ENCODE data around the gene ALDH1L2.
"Not testable (repeated sequence)": the region's sequence is repeated elsewhere in the genome, so short reads cannot be mapped to it uniquely, and the experiment has no call there.

Gene ALDH1L2

DNA sequence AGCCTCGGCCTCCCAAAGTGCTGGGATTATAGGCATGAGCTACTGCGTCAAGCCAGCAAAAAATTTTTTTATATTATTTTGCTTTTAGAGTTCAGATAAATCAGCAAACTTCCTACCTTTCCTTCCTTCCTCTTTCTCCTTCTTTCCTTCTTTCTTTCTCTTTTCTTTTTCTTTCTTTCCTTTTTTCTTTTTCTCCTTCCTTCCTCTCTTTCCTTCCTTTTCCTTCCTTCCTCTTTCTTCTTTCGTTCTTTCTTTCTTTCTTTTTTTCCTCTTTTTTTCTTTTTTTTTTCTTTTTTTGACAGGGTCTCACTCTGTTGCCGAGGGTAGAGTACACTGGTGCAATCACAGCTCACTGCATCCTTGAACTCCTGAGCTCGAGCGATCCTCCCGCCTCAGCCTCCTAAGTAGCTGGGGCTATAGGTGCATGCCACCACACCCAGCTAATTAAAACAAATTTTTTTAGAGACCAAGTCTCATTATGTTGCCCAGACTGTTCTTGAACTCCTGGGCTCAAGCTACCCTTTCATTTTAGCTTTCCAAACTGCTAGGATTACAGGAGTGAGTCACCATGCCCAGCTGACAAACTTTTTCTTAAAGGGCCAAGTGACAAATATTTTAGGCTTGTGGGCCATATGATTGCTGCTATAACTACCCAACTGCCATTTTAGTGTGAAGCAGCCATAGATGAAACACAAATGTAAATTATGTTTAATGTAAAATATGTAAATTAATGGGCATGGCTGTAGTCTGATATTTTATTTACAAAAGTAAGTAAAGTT lies 16.1 kb upstream of the ALDH1L2 start:
- TF ChIP-seq, protein P1, sequence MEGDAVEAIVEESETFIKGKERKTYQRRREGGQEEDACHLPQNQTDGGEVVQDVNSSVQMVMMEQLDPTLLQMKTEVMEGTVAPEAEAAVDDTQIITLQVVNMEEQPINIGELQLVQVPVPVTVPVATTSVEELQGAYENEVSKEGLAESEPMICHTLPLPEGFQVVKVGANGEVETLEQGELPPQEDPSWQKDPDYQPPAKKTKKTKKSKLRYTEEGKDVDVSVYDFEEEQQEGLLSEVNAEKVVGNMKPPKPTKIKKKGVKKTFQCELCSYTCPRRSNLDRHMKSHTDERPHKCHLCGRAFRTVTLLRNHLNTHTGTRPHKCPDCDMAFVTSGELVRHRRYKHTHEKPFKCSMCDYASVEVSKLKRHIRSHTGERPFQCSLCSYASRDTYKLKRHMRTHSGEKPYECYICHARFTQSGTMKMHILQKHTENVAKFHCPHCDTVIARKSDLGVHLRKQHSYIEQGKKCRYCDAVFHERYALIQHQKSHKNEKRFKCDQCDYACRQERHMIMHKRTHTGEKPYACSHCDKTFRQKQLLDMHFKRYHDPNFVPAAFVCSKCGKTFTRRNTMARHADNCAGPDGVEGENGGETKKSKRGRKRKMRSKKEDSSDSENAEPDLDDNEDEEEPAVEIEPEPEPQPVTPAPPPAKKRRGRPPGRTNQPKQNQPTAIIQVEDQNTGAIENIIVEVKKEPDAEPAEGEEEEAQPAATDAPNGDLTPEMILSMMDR (IDR thresholded peaks at IDR 0.05) = no peak
- TF ChIP-seq ZFX (IDR thresholded peaks at IDR 0.05; ENCODE audit: borderline replicate concordance) = no peak
- H3K27ac ChIP-seq = no peak overlapping the region

DNA sequence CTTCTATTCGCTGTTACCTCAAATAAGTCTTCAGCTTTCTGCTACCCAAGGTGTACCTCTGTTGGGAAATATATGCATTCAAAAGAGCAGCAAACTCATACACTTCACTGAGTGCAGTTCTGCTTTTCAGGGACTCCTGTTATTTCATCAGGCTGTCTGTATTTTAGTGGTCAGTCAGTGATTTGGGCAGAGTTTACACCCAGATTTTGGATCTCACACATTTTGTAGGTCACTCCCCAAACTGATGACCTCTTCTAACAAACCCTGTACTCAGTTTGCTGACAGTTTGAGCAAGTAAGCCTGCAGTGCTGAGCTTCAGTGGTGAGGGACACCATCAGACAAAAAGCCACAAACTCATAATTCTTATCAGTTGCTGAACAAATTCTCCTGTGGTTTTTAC lies 15.1 kb upstream of the ALDH1L2 start:
- TF ChIP-seq, protein P1 (IDR thresholded peaks at IDR 0.05) = no peak
- no peak for TF ChIP-seq ZFX (IDR thresholded peaks at IDR 0.05; ENCODE audit: borderline replicate concordance)
- no peak overlapping the region for H3K27ac ChIP-seq

DNA sequence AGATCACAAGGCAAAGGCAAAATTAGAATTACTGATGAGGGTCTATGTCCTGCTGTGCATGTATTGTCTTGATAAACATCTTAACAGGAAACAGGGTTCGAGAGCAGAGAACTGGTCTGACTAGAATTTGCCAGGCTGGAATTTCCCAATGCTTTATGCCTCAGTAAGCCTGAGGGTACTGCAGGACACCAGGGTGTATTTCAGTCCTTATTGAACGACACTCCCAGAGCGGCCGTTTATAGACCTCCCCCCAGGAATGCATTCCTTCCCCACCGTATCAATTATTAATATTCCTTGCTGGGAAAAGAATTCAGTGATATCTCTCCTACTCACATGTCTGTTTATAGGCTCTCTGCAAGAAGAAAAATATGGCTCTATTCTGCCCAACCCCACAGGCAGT lies 11.1 kb upstream of the ALDH1L2 start:
- not testable (repeated sequence) for H3K27ac ChIP-seq

GRCh38 chr12:105092336-105092735 lies 8.1 kb upstream of the ALDH1L2 start:
- peak overlapping the region; percentile 65 for H3K27ac ChIP-seq
- TF ChIP-seq ZFX (IDR thresholded peaks at IDR 0.05; ENCODE audit: borderline replicate concordance) = no peak
- TF ChIP-seq, protein P1 (IDR thresholded peaks at IDR 0.05) = peak; percentile 21

DNA sequence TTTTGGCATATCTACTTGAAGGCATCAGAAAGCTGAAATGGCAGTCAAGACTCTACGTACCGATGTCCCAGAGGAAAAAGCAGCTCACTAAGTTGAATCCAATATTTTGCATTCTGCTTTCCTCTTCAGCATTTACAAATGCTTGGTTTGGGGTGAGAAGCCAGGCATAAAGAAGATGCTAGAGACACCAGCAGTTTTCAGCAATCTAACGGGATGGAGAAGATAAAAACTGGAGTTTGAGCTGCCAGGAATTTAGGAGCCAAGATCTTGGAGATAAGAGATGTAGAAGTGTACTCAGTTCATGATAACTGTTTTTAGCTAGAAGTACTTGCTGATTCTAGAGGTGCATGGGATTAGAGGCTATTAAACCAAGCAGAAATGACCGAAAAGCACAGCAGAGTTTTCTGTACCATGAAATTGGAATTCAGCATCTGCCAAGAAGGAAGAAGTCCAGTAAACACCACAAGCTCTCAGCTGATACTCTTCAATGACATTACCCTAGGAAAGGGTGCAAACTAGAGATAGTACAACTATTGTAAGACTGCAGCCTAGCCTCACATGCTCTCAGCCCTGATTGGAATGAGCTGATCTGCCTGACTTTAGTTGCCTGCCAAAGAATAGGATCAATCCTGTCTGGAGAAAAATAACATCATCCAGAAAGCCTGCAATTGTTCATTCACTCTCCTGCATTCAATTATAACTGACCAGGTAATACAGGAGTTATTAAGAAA lies 7.4 kb upstream of the ALDH1L2 start:
- no peak for TF ChIP-seq ZFX (IDR thresholded peaks at IDR 0.05; ENCODE audit: borderline replicate concordance)
- TF ChIP-seq, protein P1 (IDR thresholded peaks at IDR 0.05) = no peak
- peak overlapping the region; percentile 65 for H3K27ac ChIP-seq

- no peak overlapping the region for H3K27ac ChIP-seq
- no peak for TF ChIP-seq ZFX (IDR thresholded peaks at IDR 0.05; ENCODE audit: borderline replicate concordance)
- TF ChIP-seq, protein P1 (IDR thresholded peaks at IDR 0.05) = no peak
Measured at GRCh38 chr12:105090361-105090760, 6.1 kb upstream of the ALDH1L2 start.

DNA sequence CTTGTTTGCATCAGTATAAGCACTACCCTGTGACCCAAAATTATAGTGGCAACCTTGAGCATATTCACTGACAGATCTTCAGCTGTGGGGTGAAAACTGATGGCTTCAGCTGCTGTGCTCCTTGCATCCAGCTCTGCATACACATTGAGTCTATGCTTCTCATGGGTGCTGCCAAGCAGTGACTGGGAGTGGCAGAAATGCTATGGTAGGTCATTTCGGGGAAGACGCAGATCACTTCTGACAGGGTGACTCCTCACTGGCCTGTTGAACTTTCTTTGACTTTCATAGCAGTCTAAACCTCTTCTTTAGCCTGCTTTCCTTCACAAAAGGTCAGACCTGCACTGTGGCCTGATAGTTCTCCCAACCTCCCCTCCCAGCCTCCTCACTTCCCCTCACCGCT lies 5.6 kb upstream of the ALDH1L2 start:
- no peak for TF ChIP-seq ZFX (IDR thresholded peaks at IDR 0.05; ENCODE audit: borderline replicate concordance)
- TF ChIP-seq, protein P1 (IDR thresholded peaks at IDR 0.05) = no peak
- H3K27ac ChIP-seq = no peak overlapping the region
